Stimulated activated CD8-positive, alpha-beta memory T cell treated with anti-CD3 and anti-CD28 coated beads, Interleukin-15, amount 100 ng/mL, for 48 hours (primary cell): ENCODE data around the gene CCDC186.

Experiments
- DNase-seq, 2 donors: peaks; one replicate each; pipeline ENCODE4 v3.0.0-alpha.2; 2020; ENCODE audit warnings: low read depth in 2 of 2

CCDC186 gene

DNA sequence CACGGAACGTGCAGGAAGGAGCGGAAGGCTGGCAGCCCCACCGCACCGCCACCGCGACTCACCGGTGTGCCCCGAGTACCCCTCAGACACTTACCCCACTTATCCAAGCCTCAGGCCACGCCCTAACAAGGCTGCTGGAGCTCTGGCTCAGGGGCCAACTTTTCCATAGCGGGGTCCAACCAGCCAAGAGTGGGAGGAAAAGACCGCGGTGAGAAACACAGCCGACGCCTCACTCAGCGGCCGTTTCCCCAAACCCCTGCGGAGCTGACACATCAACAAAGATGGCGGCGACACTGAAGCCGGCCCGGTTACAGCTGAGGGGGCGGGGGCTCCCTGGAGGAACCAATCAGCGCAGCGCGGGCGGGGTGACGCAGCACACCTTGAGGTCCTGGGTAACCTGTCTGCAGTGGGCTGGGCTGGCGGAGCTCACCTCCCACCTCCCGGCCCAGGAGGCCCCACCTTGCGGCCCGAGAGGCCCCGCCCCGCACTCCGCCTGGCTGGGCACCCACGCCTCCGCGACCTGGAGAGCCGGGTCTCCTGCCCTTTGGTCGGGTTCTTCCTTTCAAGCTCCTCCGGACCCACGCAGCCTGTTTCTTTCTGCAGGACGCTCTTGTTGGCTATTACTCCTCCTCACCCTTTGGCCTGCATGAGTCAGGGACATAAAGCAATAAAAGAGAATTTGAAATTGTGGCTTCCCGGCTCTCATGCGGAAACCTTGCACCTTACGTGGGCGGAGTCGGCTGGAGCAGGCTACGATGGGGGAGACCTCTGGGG is at the start of gene CCDC186:
CCDC186 (minus strand) TSS at position 283 of the 774 bp plus-strand sequence. CDS start 10,935 bp downstream, outside the sequence.
- peak; percentile 97 to 98 for DNase-seq

DNA sequence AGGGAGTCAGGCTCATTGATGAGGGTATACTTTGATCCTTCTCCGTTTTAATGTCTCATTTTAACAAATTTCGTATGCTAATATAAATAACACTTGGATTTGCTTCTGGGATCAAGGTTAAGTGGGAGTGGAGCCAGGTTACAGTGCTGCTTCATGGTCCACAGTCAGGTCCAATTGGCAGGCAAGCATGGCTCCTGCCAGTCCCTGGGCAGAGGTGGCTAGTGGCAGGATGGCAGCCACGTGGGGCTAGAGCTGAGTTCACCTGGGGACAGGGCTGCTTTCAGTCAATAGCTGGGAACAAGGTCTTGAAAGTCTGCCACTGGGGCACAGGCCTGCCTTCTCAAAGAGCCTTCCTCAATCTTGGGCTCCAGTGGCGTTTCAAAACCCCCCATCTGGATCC is 49.1 kb upstream of the CCDC186 start:
- no peak for DNase-seq

DNA sequence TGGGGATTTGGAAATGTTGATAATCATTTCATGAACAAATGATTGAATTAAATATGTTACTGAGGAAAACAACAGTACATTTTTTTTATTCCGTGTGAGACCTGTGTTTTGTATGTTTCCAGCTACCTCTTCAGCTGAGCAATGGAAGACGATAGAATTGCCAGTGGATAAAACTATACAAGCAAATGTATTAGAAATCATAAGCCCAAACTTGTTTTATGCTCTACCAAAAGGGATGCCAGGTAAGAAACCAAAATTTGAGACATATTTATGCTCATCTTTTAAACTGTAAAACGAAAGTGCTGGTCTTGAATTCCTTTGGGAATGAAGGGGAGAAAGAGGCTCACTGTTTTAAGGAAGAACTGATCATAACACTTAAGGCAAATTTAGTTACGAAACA is 47.2 kb upstream of the CCDC186 start:
- DNase-seq: no peak

DNA sequence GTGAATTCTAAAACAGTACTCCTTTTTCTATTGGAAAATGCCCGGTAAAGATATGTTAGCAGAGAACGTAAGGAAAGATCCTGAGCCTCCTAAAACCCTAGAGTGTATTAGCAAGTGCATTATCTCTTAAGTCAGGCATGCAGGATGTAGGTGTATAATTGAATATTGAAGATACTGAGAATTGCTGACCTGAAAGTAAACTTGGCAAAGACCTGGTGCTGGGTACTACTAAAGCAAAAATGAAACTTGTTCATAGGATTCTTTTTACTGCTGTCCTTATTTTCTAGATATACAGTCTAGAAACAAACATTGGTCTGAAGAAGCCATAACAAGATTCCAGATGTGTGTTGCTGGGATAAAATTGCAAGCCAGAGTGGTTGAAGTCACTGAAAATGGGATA is 46.3 kb upstream of the CCDC186 start:
- no peak for DNase-seq

- no peak for DNase-seq
These were observed 41.0 kb upstream of the CCDC186 start for GRCh38 chr10:114215033-114215432.

GRCh38 chr10:114212153-114212552 is 38.1 kb upstream of the CCDC186 start:
- no peak for DNase-seq

DNA sequence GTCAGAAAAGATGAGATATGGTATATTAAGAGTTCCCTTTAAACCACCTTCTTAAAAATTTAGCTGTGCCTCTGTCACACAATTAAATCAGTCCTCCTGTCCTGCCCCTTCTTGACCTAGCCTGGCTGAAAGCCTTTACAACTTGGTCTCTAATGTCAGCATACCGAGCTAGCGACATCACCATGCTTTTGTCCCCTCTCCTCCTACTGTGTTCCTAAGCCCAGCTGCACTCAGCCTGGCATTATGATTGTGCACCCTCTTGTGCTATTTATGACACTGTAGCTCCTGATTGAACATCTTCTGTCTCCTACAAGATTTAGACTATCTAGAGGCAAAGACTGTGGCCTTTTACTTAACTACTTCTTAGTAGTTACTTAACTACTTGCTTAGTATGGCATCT is 34.3 kb upstream of the CCDC186 start:
- DNase-seq: no peak

DNA sequence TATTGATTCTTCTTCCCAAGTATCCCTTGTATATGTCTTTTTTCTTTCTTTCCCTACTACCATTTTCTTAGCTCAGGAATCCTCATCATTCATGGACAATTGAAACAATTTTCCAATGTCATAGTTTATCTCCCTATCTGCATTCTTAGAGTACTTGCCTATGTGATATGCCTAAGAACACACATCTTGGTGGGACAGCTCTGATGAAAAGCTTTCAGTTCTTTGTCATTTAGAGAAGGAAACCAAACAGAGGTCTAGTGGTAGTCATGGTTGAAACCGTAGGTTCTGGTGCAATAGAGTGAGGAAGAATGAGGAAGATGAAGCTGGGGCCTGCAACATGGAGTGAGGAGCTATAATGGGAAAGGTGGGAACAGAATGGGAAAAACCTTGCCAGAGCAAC is 33.3 kb upstream of the CCDC186 start:
- DNase-seq: no peak

- no peak for DNase-seq
These were observed 32.9 kb upstream of the CCDC186 start for GRCh38 chr10:114206902-114207301.

- no peak for DNase-seq
These were observed 28.8 kb upstream of the CCDC186 start for GRCh38 chr10:114202812-114203211.

DNA sequence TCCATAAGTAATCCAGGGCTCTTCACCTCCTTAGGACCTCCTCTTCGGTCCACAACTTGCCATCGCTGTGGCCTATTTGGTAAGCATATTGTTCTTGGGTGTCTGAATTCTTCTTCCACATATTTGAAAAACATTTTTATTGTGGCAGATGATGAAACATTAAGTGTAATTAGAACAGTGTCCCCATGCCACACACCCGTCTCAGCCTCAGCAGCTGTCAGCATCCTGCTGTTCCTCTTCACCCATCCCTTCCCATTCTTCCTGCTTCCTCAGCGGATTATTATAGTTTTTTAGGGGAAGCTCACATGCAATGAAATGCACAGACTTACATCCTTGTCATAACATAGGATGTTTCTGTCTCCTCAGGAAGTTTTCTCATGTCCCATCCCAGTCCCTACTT is 25.2 kb upstream of the CCDC186 start:
- DNase-seq: no peak

GRCh38 chr10:114195079-114195478 is 21.1 kb upstream of the CCDC186 start:
- no peak for DNase-seq

GRCh38 chr10:114189700-114190099 is 15.7 kb upstream of the CCDC186 start:
- DNase-seq: no peak

GRCh38 chr10:114188900-114189299 is 14.9 kb upstream of the CCDC186 start:
- no peak for DNase-seq

DNA sequence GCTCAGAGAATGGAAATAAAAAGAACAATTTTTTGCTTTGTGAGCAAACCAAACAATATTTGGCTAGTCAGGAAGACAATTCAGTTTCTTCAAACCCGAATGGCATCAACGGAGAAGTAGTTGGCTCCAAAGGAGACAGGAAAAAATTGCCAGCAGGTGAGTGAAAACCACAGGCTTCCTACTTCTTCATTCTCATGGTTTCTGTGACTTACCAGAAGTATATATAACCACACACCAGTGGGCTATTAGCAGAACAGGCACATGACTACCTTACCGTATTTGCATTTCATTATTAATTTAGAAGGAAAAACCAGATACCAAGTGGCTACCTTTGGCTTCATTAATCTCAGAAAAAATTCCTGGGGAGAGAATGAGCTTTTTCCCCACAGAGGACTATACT is 14.0 kb upstream of the CCDC186 start:
- no peak for DNase-seq

GRCh38 chr10:114184276-114184675 is 10.3 kb upstream of the CCDC186 start:
- no peak for DNase-seq

DNA sequence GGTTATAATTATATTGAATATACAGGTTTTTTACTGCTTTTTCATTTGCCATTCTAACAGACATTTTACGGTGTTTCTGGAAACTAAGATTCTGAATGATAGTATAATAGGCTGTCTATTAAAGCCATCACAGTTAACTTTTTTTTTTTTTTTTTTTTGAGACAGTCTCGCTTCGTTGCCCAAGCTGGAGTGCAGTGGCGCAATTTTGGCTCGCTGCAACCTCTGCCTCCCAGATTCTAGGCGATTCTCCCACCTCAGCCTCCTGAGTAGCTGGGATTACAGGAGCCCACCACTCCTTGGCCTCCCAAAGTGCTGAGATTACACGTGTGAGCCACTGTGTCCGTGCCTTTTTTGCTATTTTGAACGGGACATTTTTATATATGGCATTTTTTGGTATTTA is 9.6 kb upstream of the CCDC186 start:
- DNase-seq: no peak

- DNase-seq: no peak
These were observed 8.0 kb upstream of the CCDC186 start for GRCh38 chr10:114181971-114182370.

DNA sequence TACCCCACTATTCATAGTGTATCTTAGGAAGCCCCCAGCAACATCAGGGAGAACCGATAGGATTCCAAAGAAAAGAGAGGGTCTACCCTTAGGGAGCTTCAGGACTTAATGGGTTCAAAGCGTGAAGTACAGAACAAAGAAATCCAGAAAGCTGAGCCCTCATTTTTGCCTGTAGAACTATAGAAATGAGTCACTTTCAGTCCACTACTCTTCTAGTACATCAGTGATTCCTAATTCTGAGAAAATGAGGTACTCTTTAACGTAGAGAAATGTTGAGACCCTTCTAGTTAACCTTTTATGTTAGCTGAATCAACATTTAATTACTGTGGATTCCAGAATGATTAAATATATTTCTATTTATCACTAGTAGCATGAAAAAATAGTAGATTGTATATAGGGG is 6.9 kb upstream of the CCDC186 start:
- no peak for DNase-seq

- no peak for DNase-seq
These were observed 5.7 kb upstream of the CCDC186 start for GRCh38 chr10:114179747-114180146.

- DNase-seq: no peak
These were observed 5.1 kb upstream of the CCDC186 start, which contains the start of gene TDRD1 for GRCh38 chr10:114179148-114179547. Gene TDRD1, plus strand, starts transcription at chr10:114179353. Its CDS starts 8,479 bp downstream, at chr10:114187832.

GRCh38 chr10:114176511-114176910 is 2.5 kb upstream of the CCDC186 start:
- no peak for DNase-seq

GRCh38 chr10:114175667-114176066 is 1.7 kb upstream of the CCDC186 start:
- no peak for DNase-seq

- DNase-seq: no peak
These were observed 739 bp upstream of the CCDC186 start for GRCh38 chr10:114174695-114175188.
